Loucy (cell line): ENCODE results near the gene INS.

Experiments
- EZH2phosphoT487 ChIP-seq: fragments of 200-600 bp; IDR thresholded peaks from 2 replicates; pipeline ENCODE4 v1.6.1; 2018; ENCODE audit warnings: antibody characterized with exemption, mild to moderate bottlenecking, moderate library complexity, borderline replicate concordance
- TF ChIP-seq, protein P1 (sequence below): fragments of 200-600 bp; sonication (generic); conservative IDR thresholded peaks from 2 replicates; pipeline ENCODE4 v1.5.1; 2014; ENCODE audit warnings: mild to moderate bottlenecking, antibody characterized with exemption, low read length

DNA sequence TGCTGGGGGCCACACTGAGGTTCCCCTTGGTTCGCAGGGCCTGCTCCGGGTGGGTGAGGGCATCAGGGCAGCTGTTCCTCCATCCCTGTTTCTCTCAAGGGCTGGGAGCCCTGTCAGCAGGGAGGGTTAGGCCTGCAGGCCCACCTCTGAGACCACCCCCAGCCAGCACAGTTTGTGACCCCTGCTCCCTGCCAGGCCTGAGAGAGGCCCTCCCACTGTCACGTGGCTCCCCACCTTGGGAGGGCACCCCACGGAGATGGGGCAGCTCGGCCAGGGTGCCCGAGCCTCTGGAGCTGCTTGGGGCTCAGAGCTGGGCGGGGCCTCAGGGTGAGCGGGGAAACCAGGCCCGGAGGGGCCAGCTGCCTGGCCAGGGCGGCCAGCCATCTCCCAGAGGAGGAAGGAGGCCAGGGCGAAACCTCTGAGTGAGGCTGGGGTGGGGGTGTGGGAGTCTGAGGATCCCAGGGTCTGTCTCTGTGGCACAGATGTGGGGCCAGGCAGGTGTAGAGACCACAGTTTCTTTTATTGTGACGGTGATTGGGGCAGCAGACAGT is 2.5 kb upstream of the INS start:
- TF ChIP-seq, protein P1, sequence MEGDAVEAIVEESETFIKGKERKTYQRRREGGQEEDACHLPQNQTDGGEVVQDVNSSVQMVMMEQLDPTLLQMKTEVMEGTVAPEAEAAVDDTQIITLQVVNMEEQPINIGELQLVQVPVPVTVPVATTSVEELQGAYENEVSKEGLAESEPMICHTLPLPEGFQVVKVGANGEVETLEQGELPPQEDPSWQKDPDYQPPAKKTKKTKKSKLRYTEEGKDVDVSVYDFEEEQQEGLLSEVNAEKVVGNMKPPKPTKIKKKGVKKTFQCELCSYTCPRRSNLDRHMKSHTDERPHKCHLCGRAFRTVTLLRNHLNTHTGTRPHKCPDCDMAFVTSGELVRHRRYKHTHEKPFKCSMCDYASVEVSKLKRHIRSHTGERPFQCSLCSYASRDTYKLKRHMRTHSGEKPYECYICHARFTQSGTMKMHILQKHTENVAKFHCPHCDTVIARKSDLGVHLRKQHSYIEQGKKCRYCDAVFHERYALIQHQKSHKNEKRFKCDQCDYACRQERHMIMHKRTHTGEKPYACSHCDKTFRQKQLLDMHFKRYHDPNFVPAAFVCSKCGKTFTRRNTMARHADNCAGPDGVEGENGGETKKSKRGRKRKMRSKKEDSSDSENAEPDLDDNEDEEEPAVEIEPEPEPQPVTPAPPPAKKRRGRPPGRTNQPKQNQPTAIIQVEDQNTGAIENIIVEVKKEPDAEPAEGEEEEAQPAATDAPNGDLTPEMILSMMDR = no peak
- no peak for TF ChIP-seq EZH2phosphoT487
